Endothelial cell of umbilical vein (primary cell): ENCODE data around the gene FXYD4. TPM values are rescaled to one million over a fixed set of nuclear protein-coding genes. Genes with fewer than 3 reads are reported as not detected.

Experiments used
- BruUV-seq: library from RNA; stranded (reverse); fragments of 400-500 nt; replicated peaks from 2 replicates; lab custom pipeline; 2021; lab: Mats Ljungman, UMichigan
- CTCF ChIA-PET: fragments of 300-600, 350-600 bp; sonication (Branson Sonifier 250); formaldehyde crosslinking; loops from one replicate; lab custom pipeline; 2021; ENCODE audit warnings: antibody characterized with exemption, inconsistent platforms; lab: Charles Lee
- POLR2A ChIA-PET: fragments of 300-600, 350-600 bp; sonication (Branson Sonifier 250); formaldehyde crosslinking; loops from one replicate; lab custom pipeline; 2021; ENCODE audit warnings: antibody characterized with exemption, inconsistent platforms; lab: Charles Lee
- DNase-seq: peaks from one replicate; pipeline ENCODE4 v3.0.0-alpha.2; 2011; ENCODE audit warnings: low read depth, low spot score
- FAIRE-seq: peaks from 2 replicates; lab custom pipeline; 2011; peaks lifted over from hg19 to GRCh38; lab: Jason Lieb, UNC
- H2AFZ ChIP-seq: 2 replicates; pipeline ENCODE4 v1.6.0; 2012; ENCODE audit warnings: low read depth, low read length, control low read depth, inconsistent platforms
- H3K27ac ChIP-seq: 2 replicates; pipeline ENCODE4 v1.5.1; 2011; ENCODE audit warnings: low read depth, mild to moderate bottlenecking, control low read depth, low read length, moderate library complexity; ENCODE audit not compliant: insufficient read depth
- H3K27me3 ChIP-seq, 2 experiments: 2 replicates each; pipeline versions ENCODE4 v1.6.0 to v1.6.1; 2011; ENCODE audit warnings: low read length in 2 of 2, mixed read lengths in 1 of 2; ENCODE audit not compliant: control insufficient read depth in 2 of 2, insufficient read depth in 2 of 2
- H3K36me3 ChIP-seq, 2 experiments: 2 replicates in 1 of 2; 3 replicates in 1 of 2; pipeline ENCODE4 v1.5.1; 2011; ENCODE audit warnings: low read length in 2 of 2, mild to moderate bottlenecking in 1 of 2, moderate library complexity in 1 of 2; ENCODE audit not compliant: control insufficient read depth in 2 of 2, insufficient read depth in 2 of 2; ENCODE audit errors: extremely low read depth in 1 of 2
- H3K4me1 ChIP-seq: 3 replicates; pipeline ENCODE4 v1.5.1; 2011; ENCODE audit warnings: mild to moderate bottlenecking, low read length; ENCODE audit not compliant: control insufficient read depth, insufficient read depth; ENCODE audit errors: extremely low read depth
- H3K4me2 ChIP-seq: 2 replicates; pipeline ENCODE4 v1.6.1; 2011; ENCODE audit warnings: low read length, control low read depth, mixed read lengths; ENCODE audit not compliant: insufficient read depth
- H3K4me3 ChIP-seq, 3 experiments: fragments of 200-600 bp in 1 of 3; sonication (generic), shearing (Covaris generic) in 1 of 3; replicated peaks in 1 of 3; 2 replicates each; pipeline ENCODE4 v1.5.1; 2011 to 2016; ENCODE audit warnings: control low read depth in 3 of 3, low read length in 3 of 3, mild to moderate bottlenecking in 2 of 3, inconsistent platforms in 1 of 3, low read depth in 1 of 3, moderate library complexity in 1 of 3; ENCODE audit not compliant: insufficient read depth in 1 of 3
- H3K79me2 ChIP-seq: 2 replicates; pipeline ENCODE4 v1.6.0; 2012; ENCODE audit warnings: low read length, inconsistent platforms; ENCODE audit not compliant: control insufficient read depth, insufficient read depth
- H3K9ac ChIP-seq: replicated peaks from 2 replicates; pipeline ENCODE3; 2011; ENCODE audit warnings: low read length, control low read depth; ENCODE audit not compliant: insufficient read depth; ENCODE audit errors: extremely low read depth
- H3K9me1 ChIP-seq: replicated peaks from 3 replicates; pipeline ENCODE4 v1.6.0; 2011; ENCODE audit warnings: mild to moderate bottlenecking, low read length; ENCODE audit not compliant: control insufficient read depth, insufficient read depth; ENCODE audit errors: extremely low read depth
- H3K9me3 ChIP-seq: replicated peaks from 2 replicates; pipeline ENCODE4 v1.5.1; 2012; ENCODE audit warnings: low read length, inconsistent platforms; ENCODE audit not compliant: control insufficient read depth, insufficient read depth
- H4K20me1 ChIP-seq: replicated peaks from 2 replicates; pipeline ENCODE3; 2011; ENCODE audit warnings: mild to moderate bottlenecking, low read length; ENCODE audit not compliant: control insufficient read depth, insufficient read depth; ENCODE audit errors: extremely low read depth
- CTCF ChIP-seq, 2 donors: IDR thresholded peaks; 1 replicate in 1 of 2; 2 replicates in 1 of 2; pipeline ENCODE4 v1.5.1; 2011; ENCODE audit warnings: low read length in 2 of 2, mild to moderate bottlenecking in 2 of 2, moderate library complexity in 2 of 2, control low read depth in 1 of 2, inconsistent platforms in 1 of 2, low read depth in 1 of 2; ENCODE audit not compliant: insufficient read depth in 1 of 2; ENCODE audit errors: extremely low read depth in 1 of 2
- EZH2 ChIP-seq: IDR thresholded peaks from 2 replicates; pipeline ENCODE4 v1.6.1; 2012; ENCODE audit warnings: borderline replicate concordance, low read depth, mild to moderate bottlenecking, moderate library complexity, low read length, inconsistent platforms; ENCODE audit not compliant: severe bottlenecking
- FOS ChIP-seq: IDR thresholded peaks from 2 replicates; pipeline ENCODE4 v1.6.1; 2011; ENCODE audit warnings: mild to moderate bottlenecking, low read length, moderate library complexity, borderline replicate concordance; ENCODE audit not compliant: insufficient read depth
- GATA2 ChIP-seq: IDR thresholded peaks from 2 replicates; pipeline ENCODE4 v1.7.0; 2011; ENCODE audit warnings: low read depth, mild to moderate bottlenecking, moderate library complexity, mixed read lengths, low read length; ENCODE audit not compliant: insufficient read length, insufficient read depth
- JUN ChIP-seq: IDR thresholded peaks from 2 replicates; pipeline ENCODE4 v1.6.1; 2011; ENCODE audit warnings: borderline replicate concordance, low read depth; ENCODE audit not compliant: insufficient read length, insufficient read depth
- MAX ChIP-seq: IDR thresholded peaks from 2 replicates; pipeline ENCODE4 v1.6.1; 2011; ENCODE audit not compliant: insufficient read depth, insufficient read length
- MYC ChIP-seq: IDR thresholded peaks from one replicate; pipeline ENCODE4 v1.6.1; 2011; ENCODE audit warnings: mild to moderate bottlenecking, low read depth, low read length
- POLR2A ChIP-seq: IDR thresholded peaks from 2 replicates; pipeline ENCODE4 v1.6.1; 2012; ENCODE audit warnings: low read depth, mild to moderate bottlenecking, control low read depth, low read length
- POLR2AphosphoS5 ChIP-seq: IDR thresholded peaks from 2 replicates; pipeline ENCODE4 v1.6.1; 2012; ENCODE audit warnings: low read depth, mild to moderate bottlenecking, control low read depth, low read length, moderate library complexity; ENCODE audit not compliant: insufficient read depth
- dilution Hi-C: fragments of 300-500 bp; cut with MboI; formaldehyde crosslinking; loops from one replicate; pipeline ENCODE4 v1.15.0; 2019; ENCODE audit warnings: low sequenced_read_pairs; ENCODE audit not compliant: extremely low pct_ligation_motif_present
- intact Hi-C: fragments of 100-400 bp; cut with micrococcal nuclease; formaldehyde crosslinking; loops from one replicate; pipeline ENCODE4 v1.10.0; 2022
- polyA plus RNA-seq, 4 experiments: library from polyadenylated mRNA; depleted of rRNA in 3 of 4; stranded (reverse) in 3 of 4; unstranded in 1 of 4; fragments of >200 nt; gene quantifications; 2 replicates each; pipeline versions ENCODE4 v1.2.1 to v1.2.3, GENCODE V29; 2011 to 2012; ENCODE audit warnings: missing spikeins in 1 of 4
- total RNA-seq: library from RNA; stranded (reverse); gene quantifications from 2 replicates; pipeline ENCODE4 v1.2.3, GENCODE V29; 2021

Gene FXYD4
- total and polyA plus RNA-seq, 2 donors (not counting 3 experiments of a cell fraction or from before 2014, with no cell fraction given): not detected

- H3K4me1 ChIP-seq: no peaks in the 10 kb centered on the region
- no peaks in the 10 kb centered on the region for H3K79me2 ChIP-seq
- FAIRE-seq (no peak), DNase-seq (no peak)
- H4K20me1 ChIP-seq: no peaks in the 10 kb centered on the region
- no peaks in the 10 kb centered on the region for H3K9me1 ChIP-seq
- ChIA-PET POLR2A (no interaction called here), CTCF (no interaction called here)
- H3K9me3 ChIP-seq: no peaks in the 10 kb centered on the region
- no peak for TF ChIP-seq POLR2AphosphoS5
- TF ChIP-seq CTCF (IDR thresholded peaks at IDR 0.05; ENCODE audit: extremely low read depth in 1 of 2, insufficient read depth in 1 of 2, low read depth in 1 of 2, low read length in 2 of 2): no peak
- no peak for TF ChIP-seq POLR2A
- no peak for TF ChIP-seq MAX
- no peak for TF ChIP-seq MYC
- TF ChIP-seq FOS: no peak
- no peak for TF ChIP-seq EZH2
- no peak for TF ChIP-seq JUN
- no peak for TF ChIP-seq GATA2
- no peak overlapping the region for H3K4me2 ChIP-seq
- no peak overlapping the region for H3K4me3 ChIP-seq
- dilution Hi-C loops (no loop called here), intact Hi-C loops (no loop called here)
- H3K9ac ChIP-seq: no peak overlapping the region
- H3K27me3 ChIP-seq: no peaks in the 10 kb centered on the region
- no peak overlapping the region for H2AFZ ChIP-seq
- no peaks in the 10 kb centered on the region for H3K36me3 ChIP-seq
- no peak overlapping the region for H3K27ac ChIP-seq
- BruUV-seq: no TSS peak
Measured at GRCh38 chr10:43373461-43373860, 2.0 kb downstream of the FXYD4 start.
